ENCODE data around the gene BCL11A.

BCL11A gene

DNA sequence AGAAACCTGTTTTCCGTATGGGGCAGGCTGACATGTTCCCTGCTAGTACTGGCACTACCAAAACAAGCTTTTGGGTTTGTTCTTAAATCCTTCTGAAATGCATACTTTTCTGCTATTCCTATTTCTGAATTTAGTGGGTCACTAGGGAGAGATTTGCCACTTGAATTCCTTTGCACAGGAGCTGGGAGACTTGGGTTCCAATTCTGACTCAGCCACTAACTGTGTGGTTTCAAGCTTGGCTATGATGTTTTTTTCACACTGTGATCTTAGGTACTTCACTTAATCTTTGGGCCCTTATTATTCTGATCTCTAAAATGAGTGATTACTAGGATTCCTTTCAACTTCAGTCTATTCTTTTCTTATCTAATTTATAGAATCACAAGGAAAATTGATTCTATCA lies 105.5 kb downstream of the BCL11A start:
- no peak overlapping the region for H3K4me3 ChIP-seq (replicated peaks; ENCODE audit: low read depth, low read length)
- TF ChIP-seq, protein P1, sequence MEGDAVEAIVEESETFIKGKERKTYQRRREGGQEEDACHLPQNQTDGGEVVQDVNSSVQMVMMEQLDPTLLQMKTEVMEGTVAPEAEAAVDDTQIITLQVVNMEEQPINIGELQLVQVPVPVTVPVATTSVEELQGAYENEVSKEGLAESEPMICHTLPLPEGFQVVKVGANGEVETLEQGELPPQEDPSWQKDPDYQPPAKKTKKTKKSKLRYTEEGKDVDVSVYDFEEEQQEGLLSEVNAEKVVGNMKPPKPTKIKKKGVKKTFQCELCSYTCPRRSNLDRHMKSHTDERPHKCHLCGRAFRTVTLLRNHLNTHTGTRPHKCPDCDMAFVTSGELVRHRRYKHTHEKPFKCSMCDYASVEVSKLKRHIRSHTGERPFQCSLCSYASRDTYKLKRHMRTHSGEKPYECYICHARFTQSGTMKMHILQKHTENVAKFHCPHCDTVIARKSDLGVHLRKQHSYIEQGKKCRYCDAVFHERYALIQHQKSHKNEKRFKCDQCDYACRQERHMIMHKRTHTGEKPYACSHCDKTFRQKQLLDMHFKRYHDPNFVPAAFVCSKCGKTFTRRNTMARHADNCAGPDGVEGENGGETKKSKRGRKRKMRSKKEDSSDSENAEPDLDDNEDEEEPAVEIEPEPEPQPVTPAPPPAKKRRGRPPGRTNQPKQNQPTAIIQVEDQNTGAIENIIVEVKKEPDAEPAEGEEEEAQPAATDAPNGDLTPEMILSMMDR (IDR thresholded peaks at IDR 0.05; ENCODE audit: low read depth, low read length, missing control alignments), result no peak
- no peak for DNase-seq (ENCODE audit: extremely low read depth, low read depth)

DNA sequence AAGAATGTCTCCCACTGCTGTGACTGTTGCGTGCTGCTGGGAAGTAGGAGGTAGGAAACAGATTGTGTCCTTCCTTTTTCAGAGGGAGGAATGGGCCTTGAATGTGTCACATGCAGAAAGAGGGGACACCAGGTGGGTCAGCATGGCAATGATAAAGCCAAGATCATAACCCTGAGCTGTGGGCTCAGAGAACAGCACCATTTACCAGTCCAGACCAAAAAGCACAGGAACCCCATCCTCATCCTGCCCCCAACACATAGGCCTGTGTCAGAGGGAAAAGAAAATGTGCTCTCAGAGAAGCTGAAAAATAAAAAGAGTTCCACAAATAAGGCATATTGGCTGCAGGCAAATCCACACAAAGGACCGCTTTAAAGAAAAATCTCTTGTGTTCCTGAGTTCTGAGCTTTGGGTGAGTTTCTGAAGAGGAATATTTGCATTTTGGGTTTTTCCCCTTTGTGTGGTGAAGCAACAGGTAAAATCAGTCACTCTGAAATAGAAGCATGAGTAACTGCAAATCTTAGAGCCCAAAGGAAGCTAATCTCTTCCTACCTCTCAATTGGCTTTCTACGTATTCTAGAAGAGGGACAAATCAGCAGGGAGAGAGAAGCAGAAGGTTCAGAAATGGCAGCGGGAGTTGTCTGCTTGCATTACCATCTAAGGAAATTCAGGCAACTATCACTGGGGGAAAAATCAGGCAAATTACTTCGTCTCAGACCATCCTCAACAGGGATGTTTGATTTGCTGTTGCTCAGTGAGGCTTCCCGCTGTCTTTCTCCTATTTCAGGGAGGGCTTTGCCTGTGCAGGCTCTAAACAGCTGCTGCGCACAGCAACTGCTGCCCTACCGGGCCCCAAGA lies 106.8 kb downstream of the BCL11A start:
- TF ChIP-seq, protein P1 (IDR thresholded peaks at IDR 0.05; ENCODE audit: low read depth, low read length, missing control alignments), result no peak
- H3K4me3 ChIP-seq (replicated peaks; ENCODE audit: low read depth, low read length), result no peak overlapping the region
- DNase-seq (ENCODE audit: extremely low read depth, low read depth), result no peak

- TF ChIP-seq, protein P1 (IDR thresholded peaks at IDR 0.05; ENCODE audit: low read depth, low read length, missing control alignments), result no peak
- no peak for DNase-seq (ENCODE audit: extremely low read depth, low read depth)
- H3K4me3 ChIP-seq (replicated peaks; ENCODE audit: low read depth, low read length), result no peak overlapping the region
These were observed 107.7 kb downstream of the BCL11A start for GRCh38 chr2:60445684-60446179.

- no peak for DNase-seq (ENCODE audit: extremely low read depth, low read depth)
- H3K4me3 ChIP-seq (replicated peaks; ENCODE audit: low read depth, low read length), result no peak overlapping the region
- TF ChIP-seq, protein P1 (IDR thresholded peaks at IDR 0.05; ENCODE audit: low read depth, low read length, missing control alignments), result no peak
These were observed 110.8 kb downstream of the BCL11A start for GRCh38 chr2:60442608-60443007.

- no peak overlapping the region for H3K4me3 ChIP-seq (replicated peaks; ENCODE audit: low read depth, low read length)
- TF ChIP-seq, protein P1 (IDR thresholded peaks at IDR 0.05; ENCODE audit: low read depth, low read length, missing control alignments), result no peak
- no peak for DNase-seq (ENCODE audit: extremely low read depth, low read depth)
These were observed 111.7 kb downstream of the BCL11A start for GRCh38 chr2:60441800-60442199.

- TF ChIP-seq, protein P1 (IDR thresholded peaks at IDR 0.05; ENCODE audit: low read depth, low read length, missing control alignments), result no peak
- H3K4me3 ChIP-seq (replicated peaks; ENCODE audit: low read depth, low read length), result no peak overlapping the region
- no peak for DNase-seq (ENCODE audit: extremely low read depth, low read depth)
These were observed 112.7 kb downstream of the BCL11A start for GRCh38 chr2:60440767-60441163.
